HG02938 (cell line): ENCODE measurements around the gene SLC25A52.
"Not testable (repeated sequence)": the region's sequence is repeated elsewhere in the genome, so short reads cannot be mapped to it uniquely, and the experiment has no call there.

Experiments used
- ATAC-seq: cut with Tn5 transposase; IDR thresholded peaks from one replicate; pipeline ENCODE4 v1.9.1; 2021; ENCODE audit warnings: mild to moderate bottlenecking, moderate library complexity; ENCODE audit not compliant: unreplicated experiment

SLC25A52 gene, protein sequence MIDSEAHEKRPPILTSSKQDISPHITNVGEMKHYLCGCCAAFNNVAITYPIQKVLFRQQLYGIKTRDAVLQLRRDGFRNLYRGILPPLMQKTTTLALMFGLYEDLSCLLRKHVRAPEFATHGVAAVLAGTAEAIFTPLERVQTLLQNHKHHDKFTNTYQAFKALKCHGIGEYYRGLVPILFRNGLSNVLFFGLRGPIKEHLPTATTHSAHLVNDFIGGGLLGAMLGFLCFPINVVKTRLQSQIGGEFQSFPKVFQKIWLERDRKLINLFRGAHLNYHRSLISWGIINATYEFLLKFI

GRCh38 chr18:31760695-31761094, at the start of gene SLC25A52:
TSS of gene SLC25A52 (minus strand) at chr18:31760880. CDS start at chr18:31760661, 219 bp downstream.
- ATAC-seq = no peak

- ATAC-seq = not testable (repeated sequence)
Measured at GRCh38 chr18:31809049-31809448, 48.4 kb upstream of the SLC25A52 start.

GRCh38 chr18:31801078-31801477, 40.4 kb upstream of the SLC25A52 start:
- no peak for ATAC-seq

DNA sequence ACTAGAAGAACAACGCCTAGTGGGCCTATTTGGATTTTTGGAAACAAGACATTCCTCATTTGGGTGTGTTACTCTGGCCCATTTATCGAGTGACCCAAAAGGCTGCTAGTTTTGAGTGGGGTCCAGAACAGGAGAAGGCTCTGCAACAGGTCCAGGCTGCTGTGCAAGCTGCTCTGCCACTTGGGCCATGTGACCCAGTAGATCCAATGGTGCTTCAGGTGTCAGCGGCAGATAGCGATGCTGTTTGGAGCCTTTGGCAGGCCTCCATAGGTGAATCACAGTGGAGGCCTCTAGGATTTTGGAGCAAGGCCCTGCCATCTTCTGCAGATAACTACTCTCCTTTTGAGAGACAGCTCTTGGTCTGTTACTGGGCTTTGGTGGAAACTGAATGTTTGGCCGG, 38.6 kb upstream of the SLC25A52 start:
- not testable (repeated sequence) for ATAC-seq

DNA sequence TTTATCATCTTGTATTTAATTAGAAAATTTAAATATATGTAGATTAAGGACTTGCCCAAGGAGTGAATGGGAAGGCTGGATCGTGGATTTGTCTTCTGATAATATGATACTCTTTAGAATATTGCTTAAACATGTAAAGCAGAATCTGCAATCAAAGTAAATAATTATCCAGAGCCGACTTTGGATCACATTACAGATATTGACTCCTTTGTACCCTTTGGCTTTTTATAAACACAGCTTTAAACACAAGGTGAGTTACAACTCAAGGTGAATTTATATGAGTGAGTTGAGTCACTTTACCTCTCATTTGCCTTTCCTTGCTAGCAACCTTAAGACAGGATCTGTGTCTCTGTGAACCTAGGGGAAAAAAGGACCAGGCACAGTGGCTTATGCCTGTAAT, 37.7 kb upstream of the SLC25A52 start:
- no peak for ATAC-seq

- no peak for ATAC-seq
Measured at GRCh38 chr18:31795747-31796146, 35.1 kb upstream of the SLC25A52 start.

GRCh38 chr18:31793531-31793930, 32.9 kb upstream of the SLC25A52 start:
- no peak for ATAC-seq

- ATAC-seq = no peak
Measured at GRCh38 chr18:31792580-31792911, 31.9 kb upstream of the SLC25A52 start.

- peak; percentile 98 for ATAC-seq
Measured at GRCh38 chr18:31791817-31792579, 31.3 kb upstream of the SLC25A52 start.

- no peak for ATAC-seq
Measured at GRCh38 chr18:31789409-31789808, 28.7 kb upstream of the SLC25A52 start.

GRCh38 chr18:31783059-31783458, 22.4 kb upstream of the SLC25A52 start:
- ATAC-seq = no peak

DNA sequence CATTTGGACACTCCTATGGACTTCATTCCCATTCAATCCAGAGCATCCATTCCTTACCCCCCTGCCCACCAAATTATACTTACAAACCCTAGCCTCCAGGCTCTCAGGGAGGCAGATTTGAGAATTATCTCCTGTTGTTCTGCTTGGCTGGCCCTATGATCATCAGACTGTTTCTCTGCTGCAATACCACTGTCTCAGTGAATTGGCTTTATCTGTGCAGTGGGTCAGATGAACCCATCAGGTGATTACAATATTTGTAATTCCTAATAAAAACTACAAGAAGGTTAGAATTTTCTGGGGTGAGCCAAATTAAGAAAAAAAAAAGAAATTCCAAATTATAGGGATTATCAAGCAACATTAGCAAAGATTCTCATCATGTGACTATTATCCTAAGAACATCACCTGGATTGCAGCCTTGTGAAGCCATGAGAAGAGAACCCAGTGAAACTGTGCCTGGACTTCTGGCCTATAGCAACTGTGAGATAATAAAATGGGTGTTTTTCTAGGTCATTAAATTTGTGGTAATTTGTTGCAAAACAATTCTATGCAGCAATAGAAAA, 17.8 kb upstream of the SLC25A52 start:
- no peak for ATAC-seq

GRCh38 chr18:31776093-31776492, 15.4 kb upstream of the SLC25A52 start:
- no peak for ATAC-seq

GRCh38 chr18:31774962-31775361, 14.3 kb upstream of the SLC25A52 start:
- ATAC-seq = no peak

GRCh38 chr18:31774477-31774785, 13.8 kb upstream of the SLC25A52 start:
- peak; percentile 74 for ATAC-seq

DNA sequence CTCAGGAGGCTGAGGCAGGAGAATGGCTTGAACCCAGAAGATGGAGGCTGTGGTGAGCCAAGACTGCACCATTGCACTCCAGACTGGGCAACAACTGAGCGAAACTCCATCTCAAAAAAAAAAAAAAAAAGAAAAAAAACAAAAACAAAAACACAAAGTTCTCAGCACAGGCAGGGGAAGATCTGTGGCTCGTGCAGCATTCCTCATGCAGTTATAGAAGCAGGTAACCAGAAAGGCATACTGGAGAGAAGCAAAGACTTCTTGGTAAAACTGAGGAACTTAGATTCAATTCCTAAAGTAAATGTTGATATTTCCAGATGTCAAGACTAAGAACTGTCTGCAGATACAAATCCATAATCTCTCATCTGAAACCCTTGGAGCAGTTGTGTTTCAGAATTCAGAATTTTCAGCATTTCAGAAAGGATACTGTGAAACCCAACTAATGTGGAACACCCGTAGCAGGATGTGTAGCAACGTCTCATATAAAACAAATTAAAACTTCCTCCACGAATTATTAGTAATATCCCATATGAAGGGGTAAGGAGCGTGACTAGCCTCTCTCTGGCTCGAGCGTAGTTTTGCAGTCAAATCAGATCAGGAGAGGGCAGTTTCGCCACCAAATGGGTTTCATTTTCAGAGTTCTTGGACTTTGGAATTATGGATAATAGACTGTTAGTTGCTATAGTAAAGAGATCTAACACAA, 13.2 kb upstream of the SLC25A52 start:
- ATAC-seq = no peak

DNA sequence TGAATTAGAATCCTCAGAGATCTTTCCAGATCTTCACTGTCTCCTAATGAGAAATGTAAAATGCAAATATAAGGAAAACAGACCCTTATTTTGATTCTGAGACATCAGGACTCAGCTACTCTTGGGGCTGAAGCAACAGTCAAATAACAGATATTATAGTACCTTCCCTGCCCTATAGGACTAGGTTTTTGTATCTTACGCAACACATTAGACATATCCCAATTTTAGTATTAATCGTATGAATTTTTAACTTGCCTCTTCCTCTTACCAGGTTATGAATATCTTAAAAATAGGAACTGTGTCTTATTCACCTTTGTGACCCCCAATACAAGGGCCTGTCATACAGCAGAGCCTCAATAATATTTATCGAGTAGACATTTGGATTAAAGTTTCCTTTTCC, 12.0 kb upstream of the SLC25A52 start:
- no peak for ATAC-seq

- no peak for ATAC-seq
Measured at GRCh38 chr18:31750273-31750672, 10.4 kb downstream of the SLC25A52 start.

DNA sequence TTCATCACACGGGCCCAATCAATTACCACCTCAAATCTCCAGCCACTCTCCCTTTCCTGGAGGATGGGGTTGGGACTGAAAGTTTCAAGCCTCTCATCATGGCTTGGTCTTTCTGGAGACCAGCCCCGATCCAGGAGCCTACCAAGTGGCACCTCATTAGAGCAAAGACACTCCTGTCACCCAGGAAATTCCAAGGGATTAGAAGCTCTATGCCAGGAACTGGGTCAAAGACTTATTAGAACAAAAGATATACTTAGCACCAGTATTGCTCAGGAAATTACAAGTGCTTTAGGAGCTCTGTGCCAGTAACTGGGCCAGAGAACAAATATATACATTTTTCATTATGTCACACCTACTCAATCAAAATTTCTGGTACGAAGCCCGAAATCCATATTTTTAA, 14.3 kb downstream of the SLC25A52 start:
- no peak for ATAC-seq

- ATAC-seq = no peak
Measured at GRCh38 chr18:31744321-31745067, 16.2 kb downstream of the SLC25A52 start.

GRCh38 chr18:31743600-31743999, 17.1 kb downstream of the SLC25A52 start:
- not testable (repeated sequence) for ATAC-seq
